Mesodermal cell (in vitro differentiated cells): ENCODE data around the gene ZDHHC3.
"Not testable (repeated sequence)": the region's sequence is repeated elsewhere in the genome, so short reads cannot be mapped to it uniquely, and the experiment has no call there.

ENCODE experiments used
- H3K27ac ChIP-seq: 2 replicates; pipeline ENCODE4 v1.7.0; 2013; ENCODE audit warnings: mild to moderate bottlenecking, low read depth, low read length, moderate library complexity; ENCODE audit not compliant: severe bottlenecking
- H3K36me3 ChIP-seq: 2 replicates; pipeline ENCODE4 v1.7.1; 2013; ENCODE audit warnings: mild to moderate bottlenecking, low read length, moderate library complexity; ENCODE audit not compliant: control insufficient read depth, insufficient read depth
- H3K4me1 ChIP-seq: one replicate; pipeline ENCODE4 v1.7.1; 2013; ENCODE audit warnings: mild to moderate bottlenecking, low read length; ENCODE audit not compliant: insufficient read depth, control insufficient read depth, poor library complexity, severe bottlenecking
- H3K4me3 ChIP-seq: 2 replicates; pipeline ENCODE4 v1.7.0; 2013; ENCODE audit warnings: low read length, control low read depth, mild to moderate bottlenecking; ENCODE audit not compliant: insufficient read depth, poor library complexity, severe bottlenecking; ENCODE audit errors: extremely low read depth
- H3K9me3 ChIP-seq: 2 replicates; pipeline ENCODE4 v1.7.1; 2013; ENCODE audit warnings: mild to moderate bottlenecking, low read length, moderate library complexity; ENCODE audit not compliant: control insufficient read depth
- WGBS, 2 experiments: methylation state at CpG; one replicate each; pipeline ENCODE4 v1.1.5; 2013; ENCODE audit warnings: missing lambda C conversion rate in 2 of 2; ENCODE audit not compliant: insufficient coverage in 2 of 2; 5-methylcytosine and 5-hydroxymethylcytosine counted together

Gene ZDHHC3

GRCh38 chr3:44996556-44996969 lies 20.6 kb upstream of the ZDHHC3 start:
- H3K4me1 ChIP-seq, result peaks cover 18% of the 10 kb centered on the region
- no peak overlapping the region for H3K4me3 ChIP-seq
- no peak overlapping the region for H3K27ac ChIP-seq
- H3K36me3 ChIP-seq, result peaks cover 73% of the 10 kb centered on the region
- no CpG with 5 or more reads among the region's 3 CpGs for WGBS, 2 experiments
- H3K9me3 ChIP-seq, result no peaks in the 10 kb centered on the region

DNA sequence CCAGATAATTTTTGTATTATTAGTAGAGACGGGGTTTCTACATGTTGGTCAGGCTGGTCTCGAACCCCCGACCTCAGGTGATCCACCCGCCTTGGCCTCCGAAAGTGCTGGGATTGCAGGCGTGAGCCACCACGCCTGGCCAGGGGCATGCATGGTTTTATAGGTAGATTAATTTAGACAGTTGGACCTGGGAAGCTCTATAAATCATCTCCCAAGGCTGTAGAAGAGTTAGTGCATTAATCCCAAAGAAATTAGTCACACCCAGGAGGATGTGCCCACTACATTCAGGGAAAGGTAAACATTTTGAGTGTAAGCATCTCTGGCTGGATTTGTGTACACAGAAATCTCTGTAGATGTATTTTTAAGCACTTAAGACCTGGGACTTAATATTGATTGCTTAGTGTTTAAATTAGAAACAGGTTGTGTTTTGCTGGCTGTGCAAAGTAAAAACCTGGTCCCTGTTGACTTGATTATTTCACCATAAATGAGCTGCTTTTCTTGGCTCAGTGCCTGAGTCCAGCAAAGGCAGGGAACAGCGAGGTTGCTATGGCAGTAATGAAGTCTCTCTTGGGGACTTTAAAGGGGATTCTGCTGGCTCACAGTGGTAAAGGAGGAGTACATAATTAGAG lies 19.3 kb upstream of the ZDHHC3 start:
- no peaks in the 10 kb centered on the region for H3K9me3 ChIP-seq
- peaks cover 72% of the 10 kb centered on the region for H3K36me3 ChIP-seq
- H3K4me3 ChIP-seq, result no peak overlapping the region
- peaks cover 18% of the 10 kb centered on the region for H3K4me1 ChIP-seq
- no peak overlapping the region for H3K27ac ChIP-seq
- WGBS, 2 experiments, result 86 to 91% methylated on average over 6 to 8 of the region's 8 CpGs

- H3K4me3 ChIP-seq, result no peak overlapping the region
- peaks cover 72% of the 10 kb centered on the region for H3K36me3 ChIP-seq
- peak overlapping the region; percentile 55 for H3K27ac ChIP-seq
- H3K4me1 ChIP-seq, result peaks cover 18% of the 10 kb centered on the region
- no peaks in the 10 kb centered on the region for H3K9me3 ChIP-seq
Observed at GRCh38 chr3:44993471-44994205, 17.7 kb upstream of the ZDHHC3 start.

DNA sequence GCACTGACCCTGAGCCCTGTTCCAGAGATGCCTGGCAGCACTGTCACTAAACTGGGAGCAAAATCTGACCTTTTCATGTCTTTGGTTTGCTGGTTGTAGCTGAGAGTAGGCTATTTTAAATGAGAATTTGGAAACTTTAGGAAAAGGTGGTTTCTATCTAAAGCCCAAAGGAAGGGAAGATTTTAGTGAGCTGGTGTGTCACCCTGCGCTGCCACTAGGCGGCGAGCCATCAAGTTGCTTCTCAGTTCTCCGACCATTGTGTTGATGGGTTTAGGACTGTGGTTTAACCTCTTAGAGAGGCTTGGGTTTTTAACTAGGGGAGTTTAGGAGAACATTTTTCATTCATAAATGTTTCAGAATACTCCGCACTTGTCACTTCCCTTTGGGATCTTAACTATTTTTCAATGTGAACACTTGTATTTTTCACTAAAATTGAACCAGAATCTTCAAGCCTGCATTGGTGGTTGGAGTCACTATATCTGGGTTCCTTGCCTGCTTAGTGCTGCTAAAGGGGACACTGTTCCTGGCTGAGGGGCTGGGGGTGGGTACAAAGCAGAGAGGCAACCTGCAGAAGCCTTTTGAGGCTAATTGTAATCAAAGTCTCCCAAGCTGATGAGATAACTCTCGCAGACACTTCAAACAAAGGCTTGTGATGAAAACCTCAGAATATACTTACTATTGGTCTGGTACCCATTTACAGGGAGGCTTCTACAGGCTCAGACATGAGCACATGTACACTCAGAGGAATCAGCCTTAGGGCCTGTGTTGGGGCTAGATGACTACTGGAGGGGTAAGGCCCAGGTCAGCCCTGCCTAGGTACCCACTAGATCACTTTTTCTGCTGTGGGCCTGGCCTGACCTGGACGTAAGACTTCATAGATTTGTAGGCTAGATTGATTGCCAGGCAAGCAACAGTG lies 16.8 kb upstream of the ZDHHC3 start:
- H3K36me3 ChIP-seq, result peaks cover 64% of the 10 kb centered on the region
- no peak overlapping the region for H3K27ac ChIP-seq
- H3K4me3 ChIP-seq, result no peak overlapping the region

GRCh38 chr3:44991326-44991725 lies 15.4 kb upstream of the ZDHHC3 start:
- H3K9me3 ChIP-seq, result no peaks in the 10 kb centered on the region
- peaks cover 18% of the 10 kb centered on the region for H3K4me1 ChIP-seq
- no peak overlapping the region for H3K27ac ChIP-seq
- WGBS, 2 experiments, result 80% methylated on average over 1 of the region's 1 CpG
- no peak overlapping the region for H3K4me3 ChIP-seq
- H3K36me3 ChIP-seq, result peaks cover 53% of the 10 kb centered on the region

More for the DNA sequence above, 16.8 kb upstream of the ZDHHC3 start:
- WGBS, 2 experiments, result 62 to 100% methylated on average over 2 to 6 of the region's 7 CpGs
- Histone ChIP-seq H3K9me3 (no peaks in the 10 kb centered on the region), H3K4me1 (peaks cover 18% of the 10 kb centered on the region)

DNA sequence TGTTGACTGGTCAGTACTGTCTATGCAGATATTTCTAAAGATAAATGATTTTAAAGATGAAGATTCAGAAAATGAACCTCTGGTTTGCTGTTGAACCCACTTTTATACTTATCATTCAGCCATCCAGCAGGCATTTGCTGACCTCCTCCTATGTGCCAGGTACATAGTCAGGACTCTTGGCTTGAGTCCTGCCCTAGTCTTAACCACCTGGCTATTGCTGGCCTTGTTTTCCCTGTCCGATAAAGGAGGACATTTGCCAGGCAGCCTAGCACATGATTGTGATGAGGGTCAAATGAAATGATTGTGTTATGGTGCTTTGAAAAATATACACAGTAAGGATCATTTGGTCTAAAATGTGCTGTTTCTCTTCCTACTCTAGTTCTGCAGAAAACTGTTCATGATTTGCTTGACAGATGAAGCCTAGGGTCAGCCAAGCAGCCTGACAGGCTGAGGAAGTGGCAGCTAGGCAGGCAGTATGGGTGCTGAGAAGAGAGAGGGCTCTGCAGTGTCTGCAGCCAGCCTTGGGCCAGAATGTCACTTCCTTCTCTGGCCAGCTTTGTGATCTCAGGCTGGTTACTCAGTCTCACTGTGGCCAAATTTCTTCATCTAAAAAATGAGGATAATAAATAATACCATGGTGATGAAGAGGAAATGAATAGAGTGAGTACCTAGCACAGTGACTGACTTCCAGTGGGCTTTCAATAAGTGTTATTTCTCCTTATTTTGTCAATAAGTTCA lies 13.8 kb upstream of the ZDHHC3 start:
- peaks cover 53% of the 10 kb centered on the region for H3K36me3 ChIP-seq
- peaks cover 5% of the 10 kb centered on the region for H3K9me3 ChIP-seq
- H3K27ac ChIP-seq, result no peak overlapping the region
- no peak overlapping the region for H3K4me3 ChIP-seq
- no CpG with 5 or more reads among the region's 1 CpG for WGBS, 2 experiments
- peaks cover 18% of the 10 kb centered on the region for H3K4me1 ChIP-seq

GRCh38 chr3:44989141-44989540 lies 13.2 kb upstream of the ZDHHC3 start:
- WGBS, 2 experiments, result 90 to 97% methylated on average over 4 to 6 of the region's 8 CpGs

GRCh38 chr3:44988073-44988472 lies 12.1 kb upstream of the ZDHHC3 start:
- Histone ChIP-seq H3K9me3 (peaks cover 5% of the 10 kb centered on the region), H3K4me1 (peaks cover 3% of the 10 kb centered on the region), H3K36me3 (peaks cover 69% of the 10 kb centered on the region), H3K27ac (no peak overlapping the region), H3K4me3 (no peak overlapping the region)
- no CpG with 5 or more reads among the region's 2 CpGs for WGBS, 2 experiments

More at GRCh38 chr3:44989141-44989540, 13.2 kb upstream of the ZDHHC3 start:
- Histone ChIP-seq H3K9me3 (peaks cover 5% of the 10 kb centered on the region), H3K36me3 (peaks cover 58% of the 10 kb centered on the region), H3K4me3 (no peak overlapping the region), H3K27ac (no peak overlapping the region), H3K4me1 (peaks cover 14% of the 10 kb centered on the region)

- WGBS, 2 experiments, result 88 to 92% methylated on average over 5 to 6 of the region's 6 CpGs
- no peak overlapping the region for H3K27ac ChIP-seq
- H3K4me1 ChIP-seq, result no peaks in the 10 kb centered on the region
- peaks cover 68% of the 10 kb centered on the region for H3K36me3 ChIP-seq
- H3K9me3 ChIP-seq, result peaks cover 5% of the 10 kb centered on the region
- no peak overlapping the region for H3K4me3 ChIP-seq
Observed at GRCh38 chr3:44987332-44987731, 11.4 kb upstream of the ZDHHC3 start.

DNA sequence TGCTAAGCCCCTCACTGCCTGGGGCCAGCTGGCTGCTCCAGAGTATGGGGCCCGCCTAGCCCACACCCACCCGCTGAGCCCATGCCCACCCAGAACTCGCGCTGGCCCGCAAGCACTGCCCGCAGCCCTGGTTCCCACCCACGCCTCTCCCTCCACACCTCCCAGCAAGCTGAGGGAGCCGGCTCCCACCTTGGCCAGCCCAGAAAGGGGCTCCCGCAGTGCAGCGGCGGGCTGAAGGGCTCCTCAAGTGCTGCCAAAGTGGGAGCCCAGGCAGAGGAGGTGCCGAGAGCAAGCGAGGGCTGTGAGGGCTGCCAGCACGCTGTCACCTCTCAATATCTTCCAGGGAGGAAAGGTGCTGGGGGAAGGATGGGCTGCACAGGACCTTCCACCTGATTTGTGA lies 10.4 kb upstream of the ZDHHC3 start:
- not testable (repeated sequence) for H3K4me3 ChIP-seq, H3K9me3 ChIP-seq, H3K27ac ChIP-seq, H3K4me1 ChIP-seq
- H3K36me3 ChIP-seq, result peaks cover 58% of the 10 kb centered on the region
- 98 to 100% methylated on average over 6 to 8 of the region's 14 CpGs for WGBS, 2 experiments
